HL-60 (cell line): ENCODE data around the gene MEIS1.
A peak's percentile ranks its signal among the peaks of the same experiment; 100 is the strongest.

Experiments
- GABPA ChIP-seq: IDR thresholded peaks from 2 replicates; pipeline ENCODE4 v1.6.1; 2012; ENCODE audit warnings: low read depth
- POLR2AphosphoS5 ChIP-seq: IDR thresholded peaks from 2 replicates; pipeline ENCODE4 v1.6.1; 2012; ENCODE audit warnings: low read depth
- SPI1 ChIP-seq: IDR thresholded peaks from 2 replicates; pipeline ENCODE4 v1.6.1; 2012; ENCODE audit warnings: low read depth, mild to moderate bottlenecking, borderline replicate concordance
- TF ChIP-seq, protein P1 (sequence below): IDR thresholded peaks from one replicate; pipeline ENCODE4 v1.5.1; 2011; ENCODE audit warnings: low read length, control low read depth, inconsistent platforms; ENCODE audit not compliant: insufficient read depth
- TF ChIP-seq, protein P2 (sequence below): IDR thresholded peaks from 2 replicates; pipeline ENCODE4 v1.6.1; 2012; ENCODE audit warnings: low read depth; ENCODE audit not compliant: insufficient replicate concordance

DNA sequence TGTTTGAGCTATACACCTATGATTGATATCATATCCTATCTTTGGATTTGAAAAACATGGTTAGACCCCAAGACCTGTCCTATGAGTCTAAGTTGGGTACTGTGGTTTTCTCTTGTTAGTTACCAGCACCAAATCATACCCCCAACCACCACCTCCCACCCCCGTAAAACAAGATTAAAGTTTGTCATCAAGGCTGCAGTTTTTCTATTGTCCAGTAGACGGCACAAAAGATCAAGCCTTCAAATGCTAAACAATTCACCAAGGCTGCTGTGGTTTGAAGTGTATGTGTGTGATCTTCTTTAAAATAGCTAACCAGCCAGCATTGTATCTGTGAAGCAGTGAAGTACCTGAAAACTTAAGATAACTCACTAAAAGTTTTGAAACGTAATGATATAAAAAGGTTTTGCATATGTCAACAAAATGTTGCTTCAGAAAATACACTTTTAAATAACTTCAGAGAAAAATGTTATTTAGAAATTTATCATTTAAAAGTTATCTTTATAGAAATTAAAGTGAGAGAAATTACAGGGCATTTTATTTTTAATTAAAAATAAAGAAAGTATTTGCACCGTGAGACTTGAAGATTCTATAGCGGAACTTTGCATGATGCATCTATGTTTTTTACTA is 5.8 kb upstream of the MEIS1 start:
- TF ChIP-seq, protein P1, sequence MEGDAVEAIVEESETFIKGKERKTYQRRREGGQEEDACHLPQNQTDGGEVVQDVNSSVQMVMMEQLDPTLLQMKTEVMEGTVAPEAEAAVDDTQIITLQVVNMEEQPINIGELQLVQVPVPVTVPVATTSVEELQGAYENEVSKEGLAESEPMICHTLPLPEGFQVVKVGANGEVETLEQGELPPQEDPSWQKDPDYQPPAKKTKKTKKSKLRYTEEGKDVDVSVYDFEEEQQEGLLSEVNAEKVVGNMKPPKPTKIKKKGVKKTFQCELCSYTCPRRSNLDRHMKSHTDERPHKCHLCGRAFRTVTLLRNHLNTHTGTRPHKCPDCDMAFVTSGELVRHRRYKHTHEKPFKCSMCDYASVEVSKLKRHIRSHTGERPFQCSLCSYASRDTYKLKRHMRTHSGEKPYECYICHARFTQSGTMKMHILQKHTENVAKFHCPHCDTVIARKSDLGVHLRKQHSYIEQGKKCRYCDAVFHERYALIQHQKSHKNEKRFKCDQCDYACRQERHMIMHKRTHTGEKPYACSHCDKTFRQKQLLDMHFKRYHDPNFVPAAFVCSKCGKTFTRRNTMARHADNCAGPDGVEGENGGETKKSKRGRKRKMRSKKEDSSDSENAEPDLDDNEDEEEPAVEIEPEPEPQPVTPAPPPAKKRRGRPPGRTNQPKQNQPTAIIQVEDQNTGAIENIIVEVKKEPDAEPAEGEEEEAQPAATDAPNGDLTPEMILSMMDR = peak; percentile 56
- no peak for TF ChIP-seq POLR2AphosphoS5
- TF ChIP-seq, protein P2, sequence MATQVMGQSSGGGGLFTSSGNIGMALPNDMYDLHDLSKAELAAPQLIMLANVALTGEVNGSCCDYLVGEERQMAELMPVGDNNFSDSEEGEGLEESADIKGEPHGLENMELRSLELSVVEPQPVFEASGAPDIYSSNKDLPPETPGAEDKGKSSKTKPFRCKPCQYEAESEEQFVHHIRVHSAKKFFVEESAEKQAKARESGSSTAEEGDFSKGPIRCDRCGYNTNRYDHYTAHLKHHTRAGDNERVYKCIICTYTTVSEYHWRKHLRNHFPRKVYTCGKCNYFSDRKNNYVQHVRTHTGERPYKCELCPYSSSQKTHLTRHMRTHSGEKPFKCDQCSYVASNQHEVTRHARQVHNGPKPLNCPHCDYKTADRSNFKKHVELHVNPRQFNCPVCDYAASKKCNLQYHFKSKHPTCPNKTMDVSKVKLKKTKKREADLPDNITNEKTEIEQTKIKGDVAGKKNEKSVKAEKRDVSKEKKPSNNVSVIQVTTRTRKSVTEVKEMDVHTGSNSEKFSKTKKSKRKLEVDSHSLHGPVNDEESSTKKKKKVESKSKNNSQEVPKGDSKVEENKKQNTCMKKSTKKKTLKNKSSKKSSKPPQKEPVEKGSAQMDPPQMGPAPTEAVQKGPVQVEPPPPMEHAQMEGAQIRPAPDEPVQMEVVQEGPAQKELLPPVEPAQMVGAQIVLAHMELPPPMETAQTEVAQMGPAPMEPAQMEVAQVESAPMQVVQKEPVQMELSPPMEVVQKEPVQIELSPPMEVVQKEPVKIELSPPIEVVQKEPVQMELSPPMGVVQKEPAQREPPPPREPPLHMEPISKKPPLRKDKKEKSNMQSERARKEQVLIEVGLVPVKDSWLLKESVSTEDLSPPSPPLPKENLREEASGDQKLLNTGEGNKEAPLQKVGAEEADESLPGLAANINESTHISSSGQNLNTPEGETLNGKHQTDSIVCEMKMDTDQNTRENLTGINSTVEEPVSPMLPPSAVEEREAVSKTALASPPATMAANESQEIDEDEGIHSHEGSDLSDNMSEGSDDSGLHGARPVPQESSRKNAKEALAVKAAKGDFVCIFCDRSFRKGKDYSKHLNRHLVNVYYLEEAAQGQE = no peak
- TF ChIP-seq GABPA = no peak
- TF ChIP-seq SPI1 = no peak
